ENCODE measurements around the gene CCDC74B.
"Not testable (repeated sequence)": the region's sequence is repeated elsewhere in the genome, so short reads cannot be mapped to it uniquely, and the experiment has no call there.

DNA sequence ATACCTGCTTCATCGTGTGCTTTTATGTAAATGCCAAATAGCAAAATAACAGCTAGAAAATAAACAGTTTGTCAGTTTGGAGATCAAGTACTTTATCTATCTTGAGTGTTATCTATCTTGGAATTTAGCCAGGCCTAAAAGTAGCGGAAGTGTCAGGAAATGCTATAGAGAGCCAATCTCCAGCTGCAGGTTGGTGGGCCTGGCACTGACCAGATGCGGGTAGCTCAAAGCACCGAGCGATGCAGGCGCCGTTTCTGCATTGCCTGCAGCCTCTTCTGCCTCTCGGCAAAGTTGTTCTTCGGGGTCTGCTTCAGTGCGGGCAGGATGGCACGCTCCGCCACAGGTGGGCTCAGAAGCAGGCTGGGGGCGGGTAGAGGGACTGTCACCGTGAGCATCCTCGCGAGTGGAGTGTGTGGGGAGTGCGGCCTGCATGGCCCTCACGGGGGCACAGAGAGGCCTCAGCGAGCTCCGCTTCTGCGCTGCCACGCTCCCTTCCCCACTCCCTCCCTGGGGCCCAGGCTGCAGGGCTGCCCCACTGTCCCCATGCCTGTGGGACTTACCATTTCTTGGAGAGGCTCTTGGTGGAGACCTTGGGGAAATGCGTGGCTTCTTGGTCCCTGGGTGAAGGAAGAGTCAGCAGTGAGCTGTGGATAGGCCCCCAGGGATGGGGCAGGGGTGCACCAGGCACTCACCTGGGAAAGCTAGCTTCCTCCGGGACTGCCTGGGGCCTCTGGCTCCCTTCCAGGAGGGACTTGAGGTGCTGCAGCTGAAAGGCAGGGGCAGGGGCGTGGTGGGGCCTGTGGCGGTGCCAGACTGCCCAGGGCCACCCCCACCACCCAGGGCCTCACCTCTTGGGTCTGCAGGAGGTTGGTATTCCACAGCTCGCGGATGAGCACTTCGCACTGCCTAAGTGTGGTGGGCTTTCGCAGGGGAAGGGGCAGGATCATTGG is 5.3 kb downstream of the CCDC74B start:
- TF ChIP-seq, protein P1, sequence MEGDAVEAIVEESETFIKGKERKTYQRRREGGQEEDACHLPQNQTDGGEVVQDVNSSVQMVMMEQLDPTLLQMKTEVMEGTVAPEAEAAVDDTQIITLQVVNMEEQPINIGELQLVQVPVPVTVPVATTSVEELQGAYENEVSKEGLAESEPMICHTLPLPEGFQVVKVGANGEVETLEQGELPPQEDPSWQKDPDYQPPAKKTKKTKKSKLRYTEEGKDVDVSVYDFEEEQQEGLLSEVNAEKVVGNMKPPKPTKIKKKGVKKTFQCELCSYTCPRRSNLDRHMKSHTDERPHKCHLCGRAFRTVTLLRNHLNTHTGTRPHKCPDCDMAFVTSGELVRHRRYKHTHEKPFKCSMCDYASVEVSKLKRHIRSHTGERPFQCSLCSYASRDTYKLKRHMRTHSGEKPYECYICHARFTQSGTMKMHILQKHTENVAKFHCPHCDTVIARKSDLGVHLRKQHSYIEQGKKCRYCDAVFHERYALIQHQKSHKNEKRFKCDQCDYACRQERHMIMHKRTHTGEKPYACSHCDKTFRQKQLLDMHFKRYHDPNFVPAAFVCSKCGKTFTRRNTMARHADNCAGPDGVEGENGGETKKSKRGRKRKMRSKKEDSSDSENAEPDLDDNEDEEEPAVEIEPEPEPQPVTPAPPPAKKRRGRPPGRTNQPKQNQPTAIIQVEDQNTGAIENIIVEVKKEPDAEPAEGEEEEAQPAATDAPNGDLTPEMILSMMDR (conservative IDR thresholded peaks at IDR 0.05 in 1 of 2, IDR thresholded peaks at IDR 0.05 in 1 of 2; ENCODE audit: extremely low read depth in 1 of 2, insufficient read depth in 1 of 2, low read depth in 1 of 2, low read length in 2 of 2) = not testable (repeated sequence)
- TF ChIP-seq EZH2 (IDR thresholded peaks at IDR 0.05; ENCODE audit: borderline replicate concordance, low read length) = not testable (repeated sequence)
